Ascending aorta (tissue), 2 donors: ENCODE measurements around the gene RAP1GDS1. TPM values are rescaled to one million over a fixed set of nuclear protein-coding genes. Genes with fewer than 3 reads are reported as not detected.
"Not testable (repeated sequence)": the region's sequence is repeated elsewhere in the genome, so short reads cannot be mapped to it uniquely, and the experiment has no call there.

ENCODE experiments used
- DNase-seq, 2 donors: peaks; one replicate each; pipeline ENCODE4 v3.0.0-alpha.2; 2019; ENCODE audit warnings: low spot score in 2 of 2
- H3K27ac ChIP-seq, 2 donors: fragments of 200-600 bp; sonication (generic); one replicate each; pipeline ENCODE4 v1.5.1; 2016 to 2017; ENCODE audit warnings: mild to moderate bottlenecking in 1 of 2
- H3K27me3 ChIP-seq: fragments of 200-600 bp; sonication (generic); one replicate; pipeline ENCODE4 v1.5.1; 2017
- H3K36me3 ChIP-seq, 2 donors: fragments of 200-600 bp; sonication (generic); one replicate each; pipeline ENCODE4 v1.5.1; 2016
- H3K4me1 ChIP-seq, 2 donors: fragments of 200-600 bp; sonication (generic); one replicate each; pipeline ENCODE4 v1.5.1; 2016 to 2017; ENCODE audit warnings: mild to moderate bottlenecking in 1 of 2
- H3K4me3 ChIP-seq, 2 donors: fragments of 200-600 bp; sonication (generic); one replicate each; pipeline ENCODE4 v1.5.1; 2016 to 2017; ENCODE audit warnings: mild to moderate bottlenecking in 1 of 2
- H3K9me3 ChIP-seq, 2 donors: fragments of 200-600 bp; sonication (generic); one replicate each; pipeline ENCODE4 v1.5.1; 2016
- CTCF ChIP-seq, 3 experiments: fragments of 200-600 bp in 2 of 3; fragments of 450-650 bp in 1 of 3; sonication (generic) in 2 of 3; IDR thresholded peaks; one replicate each; pipeline ENCODE4 v1.5.1; 2016 to 2019; ENCODE audit warnings: antibody characterized with exemption in 3 of 3, mild to moderate bottlenecking in 1 of 3, moderate library complexity in 1 of 3
- intact Hi-C: fragments of 100-400 bp; cut with DNase I; formaldehyde crosslinking; loops from one replicate; pipeline ENCODE4 v1.15.1; 2023
- total RNA-seq: library from RNA; depleted of rRNA; stranded (reverse); fragments of >200 nt; gene quantifications from one replicate; pipeline ENCODE4 v1.1.0, GENCODE V29; 2016

RAP1GDS1 gene
- total RNA-seq, 1 donor from 2014 or later = 8.3 TPM

- Histone ChIP-seq H3K27me3 (no peaks in the 10 kb centered on the region), H3K9me3 (peaks cover 0 to 3% of the 10 kb centered on the region in 2 donors), H3K4me3 (no peak overlapping the region), H3K4me1 (no peaks in the 10 kb centered on the region), H3K36me3 (peaks cover 0 to 4% of the 10 kb centered on the region in 2 donors), H3K27ac (no peak overlapping the region)
- TF ChIP-seq CTCF (IDR thresholded peaks at IDR 0.05) = no peak
- no peak for DNase-seq
- intact Hi-C loops = no loop called here
Measured at GRCh38 chr4:98319021-98319420, 57.8 kb downstream of the RAP1GDS1 start.

- no peak for DNase-seq
- H3K4me3 ChIP-seq = no peak overlapping the region
- H3K36me3 ChIP-seq = no peaks in the 10 kb centered on the region
- no peaks in the 10 kb centered on the region for H3K4me1 ChIP-seq
- TF ChIP-seq CTCF (IDR thresholded peaks at IDR 0.05) = no peak
- H3K9me3 ChIP-seq = peaks cover 0 to 3% of the 10 kb centered on the region in 2 donors
- no peak overlapping the region for H3K27ac ChIP-seq
- intact Hi-C loops = no loop called here
- H3K27me3 ChIP-seq = no peaks in the 10 kb centered on the region
Measured at GRCh38 chr4:98326168-98326567, 65.0 kb downstream of the RAP1GDS1 start.

- intact Hi-C loops = no loop called here
- TF ChIP-seq CTCF (IDR thresholded peaks at IDR 0.05) = no peak
- DNase-seq = no peak
Measured at GRCh38 chr4:98327694-98328093, 66.5 kb downstream of the RAP1GDS1 start.

GRCh38 chr4:98329879-98330640 lies 68.9 kb downstream of the RAP1GDS1 start:
- DNase-seq, H3K4me1 ChIP-seq, intact Hi-C loops, H3K4me3 ChIP-seq, H3K27me3 ChIP-seq, H3K36me3 ChIP-seq, H3K27ac ChIP-seq: not testable (repeated sequence)
- H3K9me3 ChIP-seq = peaks cover 9 to 22% of the 10 kb centered on the region in 2 donors

More at GRCh38 chr4:98327694-98328093, 66.5 kb downstream of the RAP1GDS1 start:
- Histone ChIP-seq H3K4me1 (no peaks in the 10 kb centered on the region), H3K4me3 (no peak overlapping the region), H3K36me3 (no peaks in the 10 kb centered on the region), H3K27ac (no peak overlapping the region), H3K27me3 (no peaks in the 10 kb centered on the region), H3K9me3 (peaks cover 0 to 18% of the 10 kb centered on the region in 2 donors)

GRCh38 chr4:98332017-98332416 lies 70.8 kb downstream of the RAP1GDS1 start:
- no peak overlapping the region for H3K27ac ChIP-seq
- DNase-seq = no peak
- H3K36me3 ChIP-seq = no peaks in the 10 kb centered on the region
- H3K4me3 ChIP-seq = no peak overlapping the region
- TF ChIP-seq CTCF (IDR thresholded peaks at IDR 0.05) = no peak
- no peaks in the 10 kb centered on the region for H3K4me1 ChIP-seq
- no peaks in the 10 kb centered on the region for H3K27me3 ChIP-seq
- H3K9me3 ChIP-seq = peaks cover 9 to 22% of the 10 kb centered on the region in 2 donors
- intact Hi-C loops = no loop called here

GRCh38 chr4:98334461-98334860 lies 73.3 kb downstream of the RAP1GDS1 start:
- no peak for TF ChIP-seq CTCF (IDR thresholded peaks at IDR 0.05)
- H3K4me1 ChIP-seq = no peaks in the 10 kb centered on the region
- H3K27ac ChIP-seq = no peak overlapping the region
- intact Hi-C loops = no loop called here
- no peak overlapping the region for H3K4me3 ChIP-seq
- H3K9me3 ChIP-seq = peaks cover 9 to 19% of the 10 kb centered on the region in 2 donors
- H3K27me3 ChIP-seq = no peaks in the 10 kb centered on the region
- DNase-seq = no peak
- H3K36me3 ChIP-seq = no peaks in the 10 kb centered on the region
